Activated T-helper 1 cell treated with anti-CD3 and anti-CD28 coated beads, Interleukin-2, amount 50 U/mL, for 16 hours (primary cell): ENCODE measurements around the gene ELOVL3.
A peak's percentile ranks its signal among the peaks of the same experiment; 100 is the strongest.

ENCODE experiments used
- DNase-seq, 2 donors: peaks; one replicate each; pipeline ENCODE4 v3.0.0-alpha.2; 2020; ENCODE audit warnings: low read depth in 1 of 2, low spot score in 1 of 2

Gene ELOVL3

DNA sequence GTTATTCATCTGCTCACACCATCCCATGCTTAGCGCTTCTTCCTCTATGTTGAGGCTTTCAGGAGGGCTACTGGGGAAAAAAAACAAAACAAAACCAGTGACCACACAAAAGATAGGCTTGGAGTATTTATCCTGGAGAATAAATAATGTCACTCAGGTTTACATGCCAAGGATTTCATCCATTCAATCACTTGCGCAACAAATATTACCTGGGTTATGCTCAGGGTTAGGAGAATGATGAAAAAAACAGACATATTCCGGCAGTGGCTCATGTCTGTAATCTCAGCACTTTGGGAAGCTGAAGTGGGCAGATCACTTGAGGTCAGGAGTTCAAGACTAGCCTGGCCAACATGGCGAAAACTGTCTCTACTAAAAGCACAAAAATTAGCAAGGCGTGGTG, 3.3 kb upstream of the ELOVL3 start:
- DNase-seq: no peak

DNA sequence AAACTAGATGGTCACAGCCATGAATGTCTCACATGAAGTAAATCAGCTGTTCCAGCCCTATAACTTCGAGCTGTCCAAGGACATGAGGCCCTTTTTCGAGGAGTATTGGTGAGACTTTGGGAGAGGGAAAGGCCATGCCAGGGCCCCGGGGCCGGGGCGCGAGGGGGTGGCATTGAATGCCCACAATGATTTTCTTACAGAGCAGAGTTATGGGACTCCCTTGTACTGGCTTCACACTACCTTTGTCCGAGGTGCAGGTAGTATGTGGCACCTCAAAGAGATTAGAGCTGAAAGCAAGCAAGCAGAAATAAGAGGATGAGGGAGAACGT, 407 bp downstream of the ELOVL3 start:
- DNase-seq: no peak

DNA sequence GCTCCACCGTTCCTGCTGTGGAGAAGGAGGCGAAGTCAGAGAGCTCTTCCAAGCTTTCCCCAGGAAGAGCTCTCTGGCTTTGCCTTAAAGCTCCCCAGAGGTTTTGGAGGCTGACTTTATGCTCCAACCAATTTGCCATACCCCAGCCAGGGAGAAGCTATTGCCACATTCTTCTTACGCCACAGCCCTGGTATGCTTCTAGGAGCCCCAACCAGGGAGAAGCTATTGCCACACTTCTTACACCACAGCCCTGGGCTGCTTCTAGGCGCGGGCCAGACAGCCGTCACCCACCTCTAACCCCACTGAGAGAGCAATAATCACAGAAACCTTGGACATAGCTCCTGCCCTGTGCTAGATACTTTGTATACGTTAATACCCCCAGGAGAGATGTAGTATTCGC, 951 bp downstream of the ELOVL3 start:
- no peak for DNase-seq

DNA sequence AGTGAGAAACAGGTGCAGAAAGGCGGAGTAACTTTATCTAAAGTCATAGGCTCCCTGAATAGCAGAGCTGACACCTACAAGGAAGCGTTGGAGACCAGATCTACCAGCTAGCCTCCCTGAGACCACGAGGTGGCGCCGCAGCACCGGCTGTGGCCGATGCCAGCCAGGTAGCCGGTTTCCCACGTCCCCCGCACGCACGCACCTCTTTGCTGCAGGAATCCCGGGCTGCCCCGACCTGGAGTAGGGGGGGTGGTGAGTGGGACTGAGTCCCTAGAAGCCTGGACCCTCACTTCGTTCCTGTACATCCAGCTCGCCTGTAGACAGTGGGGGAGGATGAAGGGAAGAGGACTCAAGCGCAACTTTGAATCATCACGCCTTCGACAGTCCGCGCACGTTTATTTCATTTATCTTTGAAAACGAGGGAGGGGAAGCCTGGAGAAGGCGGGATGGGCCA, 3.7 kb downstream of the ELOVL3 start:
- DNase-seq: peak; percentile 74 to 76

DNA sequence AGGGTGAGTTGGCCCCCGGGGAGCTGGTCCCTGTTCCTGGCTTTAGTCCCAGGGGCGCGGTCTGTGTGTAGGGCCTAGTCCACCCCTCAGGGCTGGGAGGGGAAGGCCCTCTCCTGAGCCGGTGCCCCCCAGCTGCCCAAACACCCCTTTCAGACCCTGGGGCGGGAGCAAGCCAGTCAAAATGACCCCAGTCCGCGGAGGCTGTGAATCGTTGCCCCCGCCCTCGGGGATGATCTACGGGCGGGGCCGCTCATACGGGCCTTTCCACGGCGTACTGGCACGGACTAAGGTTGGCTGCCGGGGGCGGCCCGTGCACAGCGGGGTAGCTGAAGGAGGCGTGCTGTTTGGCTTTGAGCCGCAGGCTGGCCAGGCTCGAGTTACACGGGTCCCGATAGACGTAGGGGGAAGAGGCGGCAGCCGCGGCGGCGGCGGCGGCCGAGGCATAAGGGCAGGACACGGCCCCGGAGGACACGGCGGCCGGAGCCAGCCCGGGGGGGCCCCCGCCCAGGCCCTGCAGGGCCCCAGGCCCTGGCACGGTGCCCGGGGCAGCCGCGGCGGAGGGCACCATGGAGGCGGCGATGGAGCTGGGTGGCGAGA, 4.3 kb downstream of the ELOVL3 start:
- peak in 1 of 2 donors; percentile 10 for DNase-seq

DNA sequence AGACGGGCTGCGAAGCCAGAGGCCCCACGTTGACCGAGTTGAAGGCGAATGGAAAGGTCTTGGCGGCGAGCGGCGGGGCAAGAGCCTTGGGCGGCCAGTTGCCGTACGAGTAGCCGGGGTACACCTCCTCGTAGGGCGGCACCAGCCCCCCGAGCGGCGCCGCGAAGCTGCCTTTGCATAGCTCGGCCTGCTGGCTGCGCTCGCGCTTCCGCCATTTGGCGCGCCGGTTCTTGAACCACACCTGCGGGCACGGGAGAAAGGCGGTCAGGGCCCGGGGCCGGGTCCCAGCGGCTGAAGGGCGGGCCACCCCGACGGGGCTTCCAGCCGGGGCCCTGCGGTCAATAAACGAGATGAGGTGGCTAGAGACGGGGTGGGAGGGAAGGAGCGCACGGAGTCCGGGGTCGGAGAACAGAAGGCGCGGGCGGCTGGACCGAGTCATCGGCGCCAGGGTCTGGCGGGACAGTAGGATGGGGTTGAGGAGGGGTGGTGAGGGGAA, 4.8 kb downstream of the ELOVL3 start:
- DNase-seq: peak in 1 of 2 donors; percentile 28

DNA sequence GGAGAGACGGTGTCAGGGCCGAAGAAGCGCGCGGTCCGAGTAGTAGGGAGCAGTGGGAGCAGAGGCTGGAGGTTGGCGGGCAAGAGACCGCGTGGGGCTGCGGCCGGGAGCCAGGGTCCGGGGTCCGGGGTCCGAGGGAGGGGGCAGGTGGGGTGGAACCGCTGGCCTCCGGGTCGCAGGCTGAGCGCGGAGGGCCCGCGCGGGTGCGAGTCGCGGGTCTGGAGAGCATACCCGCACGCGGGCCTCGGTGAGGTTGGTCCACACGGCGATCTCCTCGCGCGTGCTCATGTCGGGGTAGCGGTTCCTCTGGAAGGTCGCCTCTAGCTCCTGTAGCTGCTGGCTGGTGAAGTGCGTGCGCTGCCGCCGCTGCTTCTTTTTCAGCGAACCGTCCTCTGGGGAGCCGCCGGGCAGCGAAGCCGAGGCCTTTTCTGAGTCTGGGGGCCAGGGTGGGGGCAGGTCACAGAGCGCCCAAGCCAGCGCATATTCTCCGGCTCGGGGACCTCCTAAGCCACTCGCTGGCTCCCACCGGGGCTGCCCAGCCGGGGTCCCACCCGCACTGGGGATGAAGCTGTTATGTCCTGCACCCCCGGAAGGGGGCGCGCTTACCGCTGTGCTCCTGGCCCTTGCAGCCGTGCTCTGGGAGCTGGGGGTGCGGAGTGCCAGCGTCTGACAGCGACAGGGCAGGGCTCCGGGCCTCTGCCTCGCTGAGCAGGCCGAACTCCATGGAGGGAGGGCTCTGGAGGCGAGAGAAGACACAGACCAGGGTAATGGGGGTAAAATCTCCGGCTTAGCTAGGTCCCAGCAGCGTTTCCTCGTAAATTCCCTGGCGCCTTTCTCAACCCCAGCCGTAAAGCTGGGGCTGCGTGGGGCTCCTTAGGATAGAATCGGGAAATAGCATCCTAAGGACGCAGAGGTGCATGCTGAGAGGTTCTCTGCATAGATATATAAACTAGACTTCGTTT, 5.5 kb downstream of the ELOVL3 start:
- DNase-seq: peak in 1 of 2 donors; percentile 57

DNA sequence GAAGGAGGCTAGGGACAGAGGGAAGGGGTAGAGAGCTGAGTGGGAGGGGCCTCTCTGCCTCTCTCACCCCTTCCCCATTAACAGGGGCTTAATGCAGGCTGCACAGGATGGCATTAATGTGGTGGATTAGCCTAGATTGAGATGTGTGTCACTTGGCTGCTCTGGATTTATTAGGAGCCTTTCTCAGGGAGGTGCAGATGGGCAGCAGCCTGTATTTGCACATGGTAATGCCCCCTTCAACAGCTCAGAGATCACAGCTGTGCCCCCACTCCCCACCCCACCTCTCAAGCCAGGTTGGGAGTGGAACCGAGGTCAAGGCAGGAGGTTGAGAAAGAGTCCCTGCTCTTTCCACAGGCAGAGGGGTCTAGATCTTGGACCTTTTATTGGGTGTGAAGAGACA, 7.9 kb downstream of the ELOVL3 start:
- no peak for DNase-seq

DNA sequence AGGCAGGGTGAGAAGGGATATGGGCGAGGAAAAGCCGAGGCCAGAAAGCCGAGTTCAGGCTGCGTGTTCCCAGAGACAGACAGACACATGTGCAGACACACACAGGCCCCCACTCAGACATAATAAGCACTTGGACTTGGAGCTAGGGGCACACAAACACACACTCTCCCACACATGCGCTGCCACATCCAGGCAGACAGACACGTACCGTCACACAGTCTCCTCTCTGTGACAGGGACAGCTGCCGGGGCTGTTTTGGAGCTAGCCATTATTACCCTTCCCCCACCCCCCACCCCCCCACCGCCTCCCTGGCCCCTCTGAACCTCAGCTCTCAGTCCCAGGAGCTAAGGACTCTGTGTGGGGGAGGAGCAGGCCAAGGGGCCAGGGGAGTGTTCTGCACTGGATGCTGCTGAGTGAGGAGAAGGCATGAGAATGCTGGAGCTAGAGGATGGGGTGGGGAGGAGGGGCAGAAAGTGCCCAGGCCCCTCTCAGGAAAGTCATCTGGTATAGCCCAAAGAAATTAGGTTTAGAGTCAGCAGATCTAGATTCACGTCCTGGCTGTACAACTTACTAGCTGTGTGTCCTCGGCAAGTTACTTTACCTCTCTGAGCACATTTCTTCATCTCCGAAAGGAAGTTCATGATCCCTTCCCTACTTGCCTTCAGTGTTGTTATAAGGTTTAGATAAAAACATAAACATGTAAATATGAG, 8.9 kb downstream of the ELOVL3 start:
- DNase-seq: no peak

DNA sequence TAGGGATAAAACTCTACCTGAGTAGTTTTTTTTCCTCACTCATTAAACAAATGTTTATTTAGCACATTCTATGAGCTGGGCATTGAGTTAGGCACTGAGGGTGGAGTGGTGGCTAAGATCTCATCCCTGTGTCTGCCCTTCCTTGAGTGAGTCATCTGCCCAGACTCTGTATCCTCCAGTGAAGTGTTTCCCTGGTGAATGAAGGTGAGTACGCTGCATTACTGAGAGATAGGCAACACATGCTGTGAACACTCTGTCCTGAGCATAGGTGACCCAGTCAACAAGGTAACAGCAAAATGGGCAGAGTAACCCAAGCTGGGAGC, 9.5 kb downstream of the ELOVL3 start:
- DNase-seq: no peak

DNA sequence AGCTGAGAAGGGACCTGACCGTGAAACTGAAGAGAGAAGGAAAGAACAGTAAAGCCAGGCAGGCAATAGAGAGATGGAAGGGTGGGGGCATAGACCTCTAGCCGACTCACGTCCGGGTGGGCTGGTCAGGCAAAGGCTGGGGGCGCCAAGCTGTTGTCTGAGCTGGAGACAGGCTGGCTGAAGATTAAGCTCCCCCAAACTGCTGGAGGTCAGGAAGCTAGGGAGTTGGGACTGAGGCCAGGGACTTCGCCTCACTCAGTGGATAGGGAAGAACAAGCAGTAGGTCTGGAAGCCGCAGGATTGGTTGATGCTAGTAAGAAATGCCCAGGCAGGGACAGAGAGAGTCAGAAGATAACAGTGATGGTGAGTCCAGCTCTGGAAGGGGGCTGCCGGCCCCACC, 9.9 kb downstream of the ELOVL3 start:
- no peak for DNase-seq

DNA sequence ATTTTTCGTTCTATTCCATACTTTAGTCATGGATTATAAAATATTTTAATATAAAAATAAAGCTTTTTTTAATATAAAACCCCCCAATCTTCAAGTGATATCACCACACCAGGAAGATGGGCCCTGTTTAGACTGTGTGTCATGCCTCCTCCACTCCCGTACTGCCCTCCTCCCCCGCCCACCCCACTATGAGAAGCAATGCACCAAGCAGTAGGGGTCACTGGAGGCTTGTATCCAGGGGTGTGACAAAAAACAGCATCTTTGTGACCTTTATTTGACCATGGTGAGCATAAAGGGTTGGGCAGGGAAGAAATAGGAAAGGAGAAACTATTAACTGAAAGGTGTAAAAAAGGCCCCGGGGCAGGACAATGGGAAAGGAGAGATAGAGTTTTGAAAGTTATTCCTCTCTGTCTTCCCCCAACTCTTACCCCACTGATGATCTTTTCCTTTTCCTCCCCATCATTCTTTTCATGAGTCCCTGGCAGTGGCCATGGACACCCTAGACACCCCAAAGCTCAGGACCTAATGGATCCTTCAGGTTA, 11.7 kb downstream of the ELOVL3 start:
- no peak for DNase-seq

DNA sequence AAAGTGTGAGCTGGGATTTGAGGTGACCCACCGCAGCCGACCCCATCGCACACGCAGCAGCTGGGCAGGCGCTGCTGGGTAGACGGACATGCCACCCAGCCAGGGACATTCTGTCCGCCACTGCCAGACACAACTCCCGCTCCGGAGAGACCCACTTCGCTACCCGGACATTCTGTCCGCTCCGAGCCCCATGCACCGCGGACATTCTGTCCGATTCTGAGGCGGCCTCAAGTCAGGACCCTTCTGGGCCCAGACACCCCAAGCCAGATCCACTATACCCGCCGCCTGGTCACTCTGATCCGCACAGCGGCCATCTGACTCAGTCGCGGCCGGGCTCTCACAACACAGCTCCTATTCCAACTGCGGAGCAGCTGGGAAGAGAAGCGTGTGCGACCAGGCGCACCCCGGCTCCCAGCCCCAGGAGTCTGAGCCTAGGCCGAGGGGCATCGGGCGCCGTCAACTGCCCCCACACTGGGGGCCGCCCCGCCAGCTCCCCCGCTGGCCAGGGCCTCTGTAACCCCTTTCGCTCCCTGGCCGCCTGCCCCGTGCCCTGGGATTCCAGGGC, 14.4 kb downstream of the ELOVL3 start:
- no peak for DNase-seq

DNA sequence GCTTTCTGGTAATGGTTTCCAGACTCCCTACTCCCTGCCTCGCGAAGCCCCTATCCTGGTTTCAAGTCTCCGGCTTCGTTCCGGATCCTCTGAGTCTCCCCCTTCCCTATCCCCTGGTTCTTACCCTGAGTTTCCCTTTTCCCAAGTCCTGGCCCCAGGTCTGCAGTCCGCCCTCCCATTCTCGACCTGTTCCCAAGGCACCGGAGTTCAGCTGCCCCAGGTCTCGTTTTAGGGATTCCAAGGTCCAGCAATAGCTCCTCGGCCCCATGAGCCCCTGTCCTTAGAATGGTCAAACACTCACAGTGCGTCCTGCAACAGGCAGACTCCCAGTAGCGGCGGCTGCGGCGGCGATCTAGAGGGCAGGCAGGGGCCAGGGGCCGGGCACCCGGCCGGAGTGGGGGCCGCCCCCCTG, 14.9 kb downstream of the ELOVL3 start:
- no peak for DNase-seq

DNA sequence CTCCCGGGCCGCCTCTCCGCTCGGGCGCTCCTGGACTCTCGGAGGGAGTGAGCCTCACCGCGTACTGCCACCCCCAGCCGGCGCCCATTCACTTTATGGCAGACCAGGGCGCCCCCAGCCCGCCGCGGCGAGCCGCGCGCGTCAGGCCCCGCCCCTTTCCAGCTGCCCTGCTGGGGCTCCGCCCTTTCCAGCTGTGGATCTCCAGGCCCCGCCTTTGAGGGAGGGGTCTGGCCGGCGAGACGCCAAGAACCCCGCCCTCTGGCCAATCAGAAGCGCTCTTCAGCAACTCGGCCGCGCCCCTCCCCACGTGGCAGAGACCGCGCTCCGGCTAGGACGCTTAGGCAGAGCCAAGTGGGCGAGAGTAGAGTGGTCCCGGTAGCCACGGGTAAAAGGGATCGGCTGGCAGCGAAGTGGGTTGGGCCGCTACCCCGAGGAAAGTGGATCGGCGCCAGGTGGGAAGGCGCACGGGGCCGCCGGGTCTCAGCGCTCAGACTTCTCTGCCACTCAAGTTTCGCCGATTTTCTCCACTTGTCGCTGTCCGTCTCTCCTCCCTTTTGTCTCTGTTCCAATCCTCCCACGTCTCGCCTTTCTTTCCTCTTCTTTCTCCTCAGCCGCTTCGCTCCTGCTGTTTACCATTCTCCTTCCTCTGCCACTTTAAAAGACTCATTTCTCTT, 15.5 kb downstream of the ELOVL3 start, which contains the start of gene PITX3:
Gene PITX3, minus strand, starts transcription at position 69 of the 674 bp plus-strand sequence. CDS start 9,432 bp downstream, outside the sequence.
- DNase-seq: peak; percentile 68 to 85

DNA sequence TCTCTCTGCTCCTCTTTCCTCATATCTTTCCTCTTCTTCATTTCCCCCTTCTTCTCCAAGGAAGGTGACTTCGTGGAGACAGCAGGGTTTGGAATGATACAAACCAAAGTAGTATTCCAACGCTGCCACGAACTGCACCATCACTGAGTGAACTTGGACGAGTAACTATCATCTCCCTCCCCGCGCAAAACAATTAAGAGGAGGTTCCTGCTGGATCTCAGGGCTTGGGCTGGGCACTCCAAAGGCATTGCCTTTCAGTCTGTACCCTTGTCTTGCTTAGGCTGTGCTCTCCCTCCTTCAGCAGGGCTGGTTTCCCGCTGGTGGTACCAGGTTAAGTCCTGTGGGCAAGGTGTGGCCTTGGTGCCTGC, 16.0 kb downstream of the ELOVL3 start:
- no peak for DNase-seq

DNA sequence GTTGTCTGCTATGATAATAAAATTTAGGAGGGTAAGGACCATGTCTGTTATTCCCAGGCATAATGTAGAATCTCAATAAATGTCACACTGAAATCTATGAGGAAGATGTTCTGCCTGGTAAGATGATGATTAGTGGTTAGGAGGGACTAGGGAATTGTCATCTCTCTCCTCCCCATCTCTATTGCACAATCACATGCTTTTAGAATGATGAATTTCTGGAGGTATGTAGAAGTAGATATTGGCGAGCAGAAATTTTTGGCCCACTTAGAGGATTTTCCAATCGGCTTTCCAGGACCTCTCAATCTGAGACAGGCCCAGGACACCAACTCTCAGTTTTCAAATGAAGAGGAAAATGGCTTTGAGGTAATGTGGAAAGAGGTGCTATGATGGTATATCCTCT, 17.2 kb downstream of the ELOVL3 start:
- DNase-seq: no peak

DNA sequence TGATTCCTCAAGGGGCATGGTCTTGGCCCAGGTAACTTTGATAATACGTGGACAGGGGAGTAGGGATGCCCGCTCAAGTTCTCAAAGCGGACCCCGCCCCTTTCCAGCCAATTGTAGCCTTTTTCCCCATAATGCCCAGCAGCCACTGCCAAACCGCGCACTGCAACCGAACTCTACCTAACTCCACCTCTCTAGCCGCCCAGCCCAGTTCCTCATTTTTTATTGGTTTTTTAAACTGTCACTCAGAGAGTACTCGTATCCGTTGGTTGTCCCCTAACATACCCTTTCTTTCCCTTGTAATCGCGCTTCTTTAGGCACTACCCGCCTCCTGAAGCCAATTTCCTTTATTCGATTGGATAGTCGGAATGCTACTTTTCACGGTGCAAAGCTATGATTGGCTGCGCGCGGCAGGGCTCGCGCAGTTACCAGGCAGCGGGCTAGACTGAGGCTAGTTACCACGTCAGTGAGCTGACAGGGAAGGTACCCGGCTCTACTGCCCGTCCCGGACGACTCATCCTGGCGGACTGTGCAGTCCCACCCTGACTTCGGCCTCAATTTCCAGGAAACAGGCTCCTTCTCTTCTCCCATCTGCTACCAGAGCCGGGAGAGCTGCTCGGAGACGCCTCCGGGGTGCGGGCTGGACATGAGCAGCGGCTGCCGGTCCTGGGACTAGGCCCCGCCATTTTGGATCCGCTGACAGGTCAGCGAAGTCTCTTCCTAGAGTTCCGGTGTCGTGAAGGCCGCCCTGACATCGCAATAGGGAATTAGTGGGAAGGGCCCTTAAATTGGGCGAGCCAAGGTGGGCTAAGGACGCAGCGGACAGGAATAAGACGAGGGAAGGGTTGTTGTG, 19.2 kb downstream of the ELOVL3 start, which contains the start of gene GBF1:
Gene GBF1, plus strand, starts transcription at position 451 of the 850 bp plus-strand sequence. CDS start 13,407 bp downstream, outside the sequence.
- DNase-seq: peak; percentile 70 to 80

DNA sequence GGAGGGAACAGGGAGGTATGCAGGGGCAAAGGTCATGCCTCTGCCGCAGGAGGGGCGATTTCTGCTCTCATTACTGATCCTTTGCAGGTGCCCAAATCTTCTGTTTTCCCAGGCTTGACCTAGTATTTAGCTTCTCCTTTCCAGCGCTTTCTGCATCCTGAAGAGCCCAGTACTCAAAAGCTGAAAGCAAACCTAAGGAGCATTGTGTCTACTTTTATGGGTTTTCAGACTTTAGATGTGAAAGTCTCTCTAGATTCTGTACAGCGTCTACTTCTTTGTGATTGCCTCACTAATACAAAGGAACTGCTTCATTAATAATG, 19.8 kb downstream of the ELOVL3 start:
- DNase-seq: no peak

DNA sequence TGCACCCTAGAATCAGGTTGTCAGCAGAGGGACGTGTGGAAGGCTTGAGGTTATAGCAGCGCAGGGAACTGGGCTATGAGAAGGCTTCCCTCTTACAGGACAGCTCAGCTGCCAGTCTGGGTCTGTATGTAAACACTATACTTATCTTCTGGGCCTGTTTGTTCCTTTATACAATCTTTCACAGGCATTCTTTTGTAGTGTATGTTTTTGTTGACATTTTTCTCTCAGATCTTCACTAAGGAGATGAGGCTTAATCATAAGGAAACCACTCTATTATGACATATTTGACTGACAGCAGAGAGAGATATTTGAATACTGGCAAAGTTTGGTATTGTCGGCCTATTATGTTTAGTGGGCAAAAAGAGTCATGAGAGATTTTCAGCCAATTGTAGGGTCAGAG, 20.2 kb downstream of the ELOVL3 start:
- DNase-seq: no peak
